Measurements from ENCODE around the gene SSUH2. TPM values are rescaled to one million over a fixed set of nuclear protein-coding genes. Genes with fewer than 3 reads are reported as not detected.
"Not testable (repeated sequence)": the region's sequence is repeated elsewhere in the genome, so short reads cannot be mapped to it uniquely, and the experiment has no call there.

SSUH2 gene
- total and polyA plus RNA-seq, 2 experiments from 2014 or later = 0.73 to 2.3 TPM

DNA sequence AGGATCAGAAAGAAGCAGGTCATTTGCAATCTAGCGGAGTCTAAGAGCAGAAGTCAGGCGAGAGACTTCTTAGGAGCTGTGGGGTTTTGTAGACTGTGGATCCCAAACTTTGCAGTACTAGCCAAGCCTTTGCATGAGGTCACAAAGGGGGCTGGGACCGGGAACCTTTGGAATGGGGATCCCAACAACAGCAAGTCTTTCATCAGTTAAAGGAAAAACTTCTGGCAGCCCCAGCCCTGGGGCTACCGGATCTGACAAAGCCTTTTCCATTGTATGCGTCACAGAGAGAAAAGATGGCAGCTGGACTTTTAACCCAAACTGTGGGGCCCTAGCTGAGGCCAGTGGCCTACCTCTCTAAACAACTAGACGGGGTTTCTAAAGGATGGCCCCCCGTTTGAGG, 31.0 kb upstream of the SSUH2 start:
- not testable (repeated sequence) for H3K27ac ChIP-seq (ENCODE audit: low read depth); H3K27me3 Mint-ChIP-seq (ENCODE audit: insufficient read depth, low read depth, poor library complexity); H3K27me3 ChIP-seq (ENCODE audit: insufficient read depth); H3K79me2 ChIP-seq (replicated peaks; ENCODE audit: insufficient read depth); H2AFZ ChIP-seq; H3K4me3 ChIP-seq; H3K36me3 ChIP-seq (ENCODE audit: insufficient read depth); H3K27ac Mint-ChIP-seq; H3K4me1 Mint-ChIP-seq; H3K4me2 ChIP-seq; H3K4me1 ChIP-seq (ENCODE audit: insufficient read depth); DNase-seq (ENCODE audit: low spot score); H3F3A ChIP-seq (replicated peaks; ENCODE audit: low read depth); ATAC-seq; H3K4me3 Mint-ChIP-seq; H3K9me2 ChIP-seq (ENCODE audit: insufficient read depth); H3K9me3 Mint-ChIP-seq; H4K20me1 ChIP-seq (replicated peaks; ENCODE audit: insufficient read depth); H3K36me3 Mint-ChIP-seq (ENCODE audit: low read depth)

DNA sequence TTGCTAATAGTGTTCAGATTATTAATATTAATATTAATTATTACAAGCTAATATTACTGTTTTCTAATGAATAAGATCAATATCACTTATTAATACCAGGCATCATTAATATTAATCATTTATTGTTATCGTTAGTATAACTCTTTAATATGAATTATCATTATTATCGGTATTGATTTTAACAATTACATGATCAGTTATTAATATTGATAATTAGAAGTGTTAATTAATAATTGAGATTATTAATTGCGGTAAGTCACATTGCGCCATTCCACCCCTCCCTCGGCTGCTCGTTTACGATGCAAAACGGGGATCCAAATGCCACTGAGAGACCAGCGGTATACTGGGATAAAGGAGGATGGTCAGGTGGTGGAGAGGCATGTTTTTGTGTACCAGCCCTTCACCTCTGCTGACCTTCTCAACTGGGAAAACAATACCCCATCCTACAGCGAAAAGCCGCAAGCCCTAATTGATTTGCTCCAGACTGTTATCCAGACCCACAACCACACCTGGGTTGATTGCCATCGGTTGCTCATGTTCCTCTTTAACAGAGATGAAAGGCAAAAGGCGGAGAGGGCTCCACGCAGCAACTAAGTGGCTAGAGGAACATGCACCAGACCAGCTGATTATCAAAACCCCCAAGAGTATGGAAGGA, 28.6 kb upstream of the SSUH2 start:
- no peaks in the 10 kb centered on the region for H3K79me2 ChIP-seq (replicated peaks; ENCODE audit: insufficient read depth)
- no peaks in the 10 kb centered on the region for H4K20me1 ChIP-seq (replicated peaks; ENCODE audit: insufficient read depth)
- no peak overlapping the region for H2AFZ ChIP-seq
- H3K9me2 ChIP-seq (ENCODE audit: insufficient read depth) = no peaks in the 10 kb centered on the region
- DNase-seq (ENCODE audit: low spot score) (no peak), ATAC-seq (no peak)
- H3K4me1 ChIP-seq (ENCODE audit: insufficient read depth) = no peaks in the 10 kb centered on the region
- H3F3A ChIP-seq (replicated peaks; ENCODE audit: low read depth) = no peaks in the 10 kb centered on the region
- no peak for TF ChIP-seq NANOG (IDR thresholded peaks at IDR 0.05; ENCODE audit: borderline replicate concordance)
- TF ChIP-seq POLR2AphosphoS5 (IDR thresholded peaks at IDR 0.05; ENCODE audit: low read depth) = no peak
- no peak for TF ChIP-seq EZH2 (IDR thresholded peaks at IDR 0.05; ENCODE audit: low read depth, unreplicated experiment)
- no peak for TF ChIP-seq CREB1 (CRISPR knock-in tag; IDR thresholded peaks at IDR 0.05; ENCODE audit: low read depth)
- TF ChIP-seq, protein P1, sequence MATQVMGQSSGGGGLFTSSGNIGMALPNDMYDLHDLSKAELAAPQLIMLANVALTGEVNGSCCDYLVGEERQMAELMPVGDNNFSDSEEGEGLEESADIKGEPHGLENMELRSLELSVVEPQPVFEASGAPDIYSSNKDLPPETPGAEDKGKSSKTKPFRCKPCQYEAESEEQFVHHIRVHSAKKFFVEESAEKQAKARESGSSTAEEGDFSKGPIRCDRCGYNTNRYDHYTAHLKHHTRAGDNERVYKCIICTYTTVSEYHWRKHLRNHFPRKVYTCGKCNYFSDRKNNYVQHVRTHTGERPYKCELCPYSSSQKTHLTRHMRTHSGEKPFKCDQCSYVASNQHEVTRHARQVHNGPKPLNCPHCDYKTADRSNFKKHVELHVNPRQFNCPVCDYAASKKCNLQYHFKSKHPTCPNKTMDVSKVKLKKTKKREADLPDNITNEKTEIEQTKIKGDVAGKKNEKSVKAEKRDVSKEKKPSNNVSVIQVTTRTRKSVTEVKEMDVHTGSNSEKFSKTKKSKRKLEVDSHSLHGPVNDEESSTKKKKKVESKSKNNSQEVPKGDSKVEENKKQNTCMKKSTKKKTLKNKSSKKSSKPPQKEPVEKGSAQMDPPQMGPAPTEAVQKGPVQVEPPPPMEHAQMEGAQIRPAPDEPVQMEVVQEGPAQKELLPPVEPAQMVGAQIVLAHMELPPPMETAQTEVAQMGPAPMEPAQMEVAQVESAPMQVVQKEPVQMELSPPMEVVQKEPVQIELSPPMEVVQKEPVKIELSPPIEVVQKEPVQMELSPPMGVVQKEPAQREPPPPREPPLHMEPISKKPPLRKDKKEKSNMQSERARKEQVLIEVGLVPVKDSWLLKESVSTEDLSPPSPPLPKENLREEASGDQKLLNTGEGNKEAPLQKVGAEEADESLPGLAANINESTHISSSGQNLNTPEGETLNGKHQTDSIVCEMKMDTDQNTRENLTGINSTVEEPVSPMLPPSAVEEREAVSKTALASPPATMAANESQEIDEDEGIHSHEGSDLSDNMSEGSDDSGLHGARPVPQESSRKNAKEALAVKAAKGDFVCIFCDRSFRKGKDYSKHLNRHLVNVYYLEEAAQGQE (IDR thresholded peaks at IDR 0.05; ENCODE audit: unreplicated experiment) = no peak
- no peak for TF ChIP-seq ZNF114 (CRISPR knock-in tag; IDR thresholded peaks at IDR 0.05)
- TF ChIP-seq, protein P2, sequence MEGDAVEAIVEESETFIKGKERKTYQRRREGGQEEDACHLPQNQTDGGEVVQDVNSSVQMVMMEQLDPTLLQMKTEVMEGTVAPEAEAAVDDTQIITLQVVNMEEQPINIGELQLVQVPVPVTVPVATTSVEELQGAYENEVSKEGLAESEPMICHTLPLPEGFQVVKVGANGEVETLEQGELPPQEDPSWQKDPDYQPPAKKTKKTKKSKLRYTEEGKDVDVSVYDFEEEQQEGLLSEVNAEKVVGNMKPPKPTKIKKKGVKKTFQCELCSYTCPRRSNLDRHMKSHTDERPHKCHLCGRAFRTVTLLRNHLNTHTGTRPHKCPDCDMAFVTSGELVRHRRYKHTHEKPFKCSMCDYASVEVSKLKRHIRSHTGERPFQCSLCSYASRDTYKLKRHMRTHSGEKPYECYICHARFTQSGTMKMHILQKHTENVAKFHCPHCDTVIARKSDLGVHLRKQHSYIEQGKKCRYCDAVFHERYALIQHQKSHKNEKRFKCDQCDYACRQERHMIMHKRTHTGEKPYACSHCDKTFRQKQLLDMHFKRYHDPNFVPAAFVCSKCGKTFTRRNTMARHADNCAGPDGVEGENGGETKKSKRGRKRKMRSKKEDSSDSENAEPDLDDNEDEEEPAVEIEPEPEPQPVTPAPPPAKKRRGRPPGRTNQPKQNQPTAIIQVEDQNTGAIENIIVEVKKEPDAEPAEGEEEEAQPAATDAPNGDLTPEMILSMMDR (conservative IDR thresholded peaks at IDR 0.05; ENCODE audit: low read depth in 2 of 2) = no peak
- no peak for TF ChIP-seq JUNB (IDR thresholded peaks at IDR 0.05; ENCODE audit: unreplicated experiment)
- TF ChIP-seq ZNF331 (CRISPR knock-in tag; IDR thresholded peaks at IDR 0.05; ENCODE audit: low read depth) = no peak
- TF ChIP-seq, protein P3, sequence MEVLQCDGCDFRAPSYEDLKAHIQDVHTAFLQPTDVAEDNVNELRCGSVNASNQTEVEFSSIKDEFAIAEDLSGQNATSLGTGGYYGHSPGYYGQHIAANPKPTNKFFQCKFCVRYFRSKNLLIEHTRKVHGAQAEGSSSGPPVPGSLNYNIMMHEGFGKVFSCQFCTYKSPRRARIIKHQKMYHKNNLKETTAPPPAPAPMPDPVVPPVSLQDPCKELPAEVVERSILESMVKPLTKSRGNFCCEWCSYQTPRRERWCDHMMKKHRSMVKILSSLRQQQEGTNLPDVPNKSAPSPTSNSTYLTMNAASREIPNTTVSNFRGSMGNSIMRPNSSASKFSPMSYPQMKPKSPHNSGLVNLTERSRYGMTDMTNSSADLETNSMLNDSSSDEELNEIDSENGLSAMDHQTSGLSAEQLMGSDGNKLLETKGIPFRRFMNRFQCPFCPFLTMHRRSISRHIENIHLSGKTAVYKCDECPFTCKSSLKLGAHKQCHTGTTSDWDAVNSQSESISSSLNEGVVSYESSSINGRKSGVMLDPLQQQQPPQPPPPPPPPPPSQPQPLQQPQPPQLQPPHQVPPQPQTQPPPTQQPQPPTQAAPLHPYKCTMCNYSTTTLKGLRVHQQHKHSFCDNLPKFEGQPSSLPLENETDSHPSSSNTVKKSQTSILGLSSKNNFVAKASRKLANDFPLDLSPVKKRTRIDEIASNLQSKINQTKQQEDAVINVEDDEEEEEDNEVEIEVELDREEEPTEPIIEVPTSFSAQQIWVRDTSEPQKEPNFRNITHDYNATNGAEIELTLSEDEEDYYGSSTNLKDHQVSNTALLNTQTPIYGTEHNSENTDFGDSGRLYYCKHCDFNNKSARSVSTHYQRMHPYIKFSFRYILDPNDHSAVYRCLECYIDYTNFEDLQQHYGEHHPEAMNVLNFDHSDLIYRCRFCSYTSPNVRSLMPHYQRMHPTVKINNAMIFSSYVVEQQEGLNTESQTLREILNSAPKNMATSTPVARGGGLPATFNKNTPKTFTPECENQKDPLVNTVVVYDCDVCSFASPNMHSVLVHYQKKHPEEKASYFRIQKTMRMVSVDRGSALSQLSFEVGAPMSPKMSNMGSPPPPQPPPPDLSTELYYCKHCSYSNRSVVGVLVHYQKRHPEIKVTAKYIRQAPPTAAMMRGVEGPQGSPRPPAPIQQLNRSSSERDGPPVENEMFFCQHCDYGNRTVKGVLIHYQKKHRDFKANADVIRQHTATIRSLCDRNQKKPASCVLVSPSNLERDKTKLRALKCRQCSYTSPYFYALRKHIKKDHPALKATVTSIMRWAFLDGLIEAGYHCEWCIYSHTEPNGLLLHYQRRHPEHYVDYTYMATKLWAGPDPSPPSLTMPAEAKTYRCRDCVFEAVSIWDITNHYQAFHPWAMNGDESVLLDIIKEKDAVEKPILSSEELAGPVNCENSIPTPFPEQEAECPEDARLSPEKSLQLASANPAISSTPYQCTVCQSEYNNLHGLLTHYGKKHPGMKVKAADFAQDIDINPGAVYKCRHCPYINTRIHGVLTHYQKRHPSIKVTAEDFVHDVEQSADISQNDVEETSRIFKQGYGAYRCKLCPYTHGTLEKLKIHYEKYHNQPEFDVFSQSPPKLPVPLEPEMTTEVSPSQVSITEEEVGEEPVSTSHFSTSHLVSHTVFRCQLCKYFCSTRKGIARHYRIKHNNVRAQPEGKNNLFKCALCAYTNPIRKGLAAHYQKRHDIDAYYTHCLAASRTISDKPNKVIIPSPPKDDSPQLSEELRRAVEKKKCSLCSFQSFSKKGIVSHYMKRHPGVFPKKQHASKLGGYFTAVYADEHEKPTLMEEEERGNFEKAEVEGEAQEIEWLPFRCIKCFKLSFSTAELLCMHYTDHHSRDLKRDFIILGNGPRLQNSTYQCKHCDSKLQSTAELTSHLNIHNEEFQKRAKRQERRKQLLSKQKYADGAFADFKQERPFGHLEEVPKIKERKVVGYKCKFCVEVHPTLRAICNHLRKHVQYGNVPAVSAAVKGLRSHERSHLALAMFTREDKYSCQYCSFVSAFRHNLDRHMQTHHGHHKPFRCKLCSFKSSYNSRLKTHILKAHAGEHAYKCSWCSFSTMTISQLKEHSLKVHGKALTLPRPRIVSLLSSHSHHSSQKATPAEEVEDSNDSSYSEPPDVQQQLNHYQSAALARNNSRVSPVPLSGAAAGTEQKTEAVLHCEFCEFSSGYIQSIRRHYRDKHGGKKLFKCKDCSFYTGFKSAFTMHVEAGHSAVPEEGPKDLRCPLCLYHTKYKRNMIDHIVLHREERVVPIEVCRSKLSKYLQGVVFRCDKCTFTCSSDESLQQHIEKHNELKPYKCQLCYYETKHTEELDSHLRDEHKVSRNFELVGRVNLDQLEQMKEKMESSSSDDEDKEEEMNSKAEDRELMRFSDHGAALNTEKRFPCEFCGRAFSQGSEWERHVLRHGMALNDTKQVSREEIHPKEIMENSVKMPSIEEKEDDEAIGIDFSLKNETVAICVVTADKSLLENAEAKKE (CRISPR knock-in tag; IDR thresholded peaks at IDR 0.05) = no peak
- no peak for TF ChIP-seq STAT1 (IDR thresholded peaks at IDR 0.05; ENCODE audit: unreplicated experiment)
- Mint-ChIP-seq H3K4me3 (no peak overlapping the region), H3K9me3 (no peaks in the 10 kb centered on the region), H3K4me1 (no peaks in the 10 kb centered on the region), H3K27ac (no peak overlapping the region), H3K27me3 (ENCODE audit: insufficient read depth, low read depth, poor library complexity) (peaks cover 5% of the 10 kb centered on the region), H3K36me3 (ENCODE audit: low read depth) (no peaks in the 10 kb centered on the region)
- H3K27ac ChIP-seq (ENCODE audit: low read depth) = no peak overlapping the region
- no peaks in the 10 kb centered on the region for H3K27me3 ChIP-seq (ENCODE audit: insufficient read depth)
- H3K36me3 ChIP-seq (ENCODE audit: insufficient read depth) = no peaks in the 10 kb centered on the region
- H3K4me2 ChIP-seq = no peak overlapping the region
- H3K4me3 ChIP-seq = no peak overlapping the region
